K562 (cell line): ENCODE data around the gene AKNA. TPM values are rescaled to one million over a fixed set of nuclear protein-coding genes. Genes with fewer than 3 reads are reported as not detected.

Experiments used
- BCOR ChIP-seq: fragments of 450-650 bp; IDR thresholded peaks from 2 replicates; pipeline ENCODE4 v1.6.1; 2016
- BRF1 ChIP-seq: IDR thresholded peaks from 3 replicates; pipeline ENCODE4 v1.6.1; 2011; ENCODE audit warnings: borderline replicate concordance, mild to moderate bottlenecking; ENCODE audit not compliant: insufficient read length; ENCODE audit errors: extremely low read depth
- CBFA2T3 ChIP-seq: fragments of 450-650 bp; IDR thresholded peaks from 2 replicates; pipeline ENCODE4 v1.6.1; 2017
- CBX1 ChIP-seq: sonication (generic); IDR thresholded peaks from 2 replicates; pipeline ENCODE4 v1.6.1; 2016; ENCODE audit warnings: antibody characterized with exemption, low read depth, mild to moderate bottlenecking
- CBX5 ChIP-seq: IDR thresholded peaks from 2 replicates; pipeline ENCODE4 v1.6.1; 2014; ENCODE audit warnings: low read depth, borderline replicate concordance
- FOXA3 ChIP-seq, 2 experiments: fragments of 450-650 bp in 1 of 2; sonication (generic) in 1 of 2; formaldehyde crosslinking; IDR thresholded peaks in 1 of 2; conservative IDR thresholded peaks in 1 of 2; 2 replicates each; pipeline versions ENCODE4 v1.4.0 to v1.8.0; 2020 to 2022; ENCODE audit warnings: mild to moderate bottlenecking in 2 of 2, missing genetic modification reagents in 1 of 2
- IFI16 ChIP-seq: fragments of 250-450 bp; sonication (Bioruptor Pico); IDR thresholded peaks from 2 replicates; pipeline ENCODE4 v2.1.2; 2022; ENCODE audit warnings: mild to moderate bottlenecking, inconsistent platforms
- NFYB ChIP-seq: IDR thresholded peaks from 2 replicates; pipeline ENCODE4 v1.6.1; 2011; ENCODE audit warnings: mild to moderate bottlenecking, moderate library complexity; ENCODE audit not compliant: insufficient read length; ENCODE audit errors: extremely low read depth
- PURB ChIP-seq: sonication (generic); formaldehyde crosslinking; IDR thresholded peaks from 2 replicates; pipeline ENCODE4 v1.9.0; 2021; ENCODE audit warnings: low read depth, mild to moderate bottlenecking, missing genetic modification reagents
- RCOR1 ChIP-seq, 2 experiments: IDR thresholded peaks; 2 replicates each; pipeline ENCODE4 v1.6.1; 2012; ENCODE audit warnings: low read depth in 2 of 2, low read length in 2 of 2, borderline replicate concordance in 1 of 2, improper control_type of control experiment in 1 of 2
- SMC3 ChIP-seq: conservative IDR thresholded peaks from 2 replicates; pipeline ENCODE4 v1.6.1; 2011; ENCODE audit warnings: low read depth, low read length, improper control_type of control experiment; ENCODE audit not compliant: insufficient read depth
- ZC3H11A ChIP-seq: IDR thresholded peaks from 2 replicates; pipeline ENCODE4 v1.6.1; 2012; ENCODE audit warnings: low read depth, low read length, improper control_type of control experiment
- ZNF121 ChIP-seq: sonication (generic); formaldehyde crosslinking; conservative IDR thresholded peaks from 2 replicates; pipeline ENCODE4 v1.8.0; 2022; ENCODE audit warnings: missing genetic modification reagents
- ZNF239 ChIP-seq: fragments of 250-450 bp; sonication (Bioruptor Pico); IDR thresholded peaks from 2 replicates; pipeline ENCODE4 v1.4.0; 2020; ENCODE audit warnings: mild to moderate bottlenecking
- ZSCAN32 ChIP-seq: fragments of 450-650 bp; formaldehyde crosslinking; IDR thresholded peaks from 2 replicates; pipeline ENCODE4 v1.4.0; 2020; ENCODE audit warnings: mild to moderate bottlenecking, moderate library complexity
- polyA plus RNA-seq, 8 experiments: library from polyadenylated mRNA; depleted of rRNA in 4 of 8; stranded (reverse) in 5 of 8; unstranded in 3 of 8; fragments of >200 nt; fragmentation: Nextera tagmentation in 2 of 8; fragmentation: Illumina TruSeq in 1 of 8; extraction: Ambion mirVana in 2 of 8; extraction: Trizol in 1 of 8; gene quantifications; 2 replicates each; pipeline versions ENCODE4 v1.2.1 to v1.2.3, GENCODE V29; 2011 to 2014; ENCODE audit warnings: inconsistent platforms in 1 of 8, missing spikeins in 1 of 8
- total RNA-seq, 7 experiments: library from RNA; depleted of rRNA in 6 of 7; stranded (reverse); fragments of >200 nt in 6 of 7; fragmentation: Illumina TruSeq in 2 of 7; extraction: Trizol in 2 of 7; gene quantifications; 2 replicates each; pipeline versions ENCODE4 v1.2.1 to v1.2.3, GENCODE V29; 2011 to 2021; ENCODE audit warnings: low replicate concordance in 1 of 7
- TF ChIP-seq, protein P1 (sequence below): sonication (generic); formaldehyde crosslinking; IDR thresholded peaks from 2 replicates; pipeline ENCODE4 v1.8.1; 2023; ENCODE audit warnings: mild to moderate bottlenecking, missing genetic modification reagents
- TF ChIP-seq, protein P2 (sequence below): IDR thresholded peaks from 2 replicates; pipeline ENCODE4 v1.6.1; 2016; ENCODE audit warnings: missing genetic modification characterization, missing compliant biosample characterization
- TF ChIP-seq, protein P3 (sequence below): fragments of 250-450 bp; sonication (Bioruptor Pico); IDR thresholded peaks from 2 replicates; pipeline ENCODE4 v1.5.0; 2022; ENCODE audit warnings: mild to moderate bottlenecking
- TF ChIP-seq, protein P4 (sequence below): fragments of 450-650 bp; IDR thresholded peaks from 2 replicates; pipeline ENCODE4 v1.6.1; 2016; ENCODE audit warnings: missing biosample characterization, missing genetic modification characterization
- TF ChIP-seq, protein P5 (sequence below), 2 experiments: fragments of 250-450 bp in 1 of 2; fragments of 450-650 bp in 1 of 2; sonication (Bioruptor Pico) in 1 of 2; IDR thresholded peaks; 2 replicates each; pipeline versions ENCODE4 v1.6.1 to v1.8.0; 2016 to 2021; ENCODE audit warnings: mild to moderate bottlenecking in 2 of 2, moderate library complexity in 2 of 2, missing compliant biosample characterization in 1 of 2, missing genetic modification characterization in 1 of 2
- TF ChIP-seq, protein P6 (sequence below): fragments of 250-450 bp; sonication (Bioruptor Pico); IDR thresholded peaks from 2 replicates; pipeline ENCODE4 v1.5.0; 2021

Gene AKNA
- total and polyA plus RNA-seq, 9 of the 15 experiments (the other 6 are each of a cell fraction or from before 2014, with no cell fraction given): 0.29 to 20.5 (median 3.9) TPM

DNA sequence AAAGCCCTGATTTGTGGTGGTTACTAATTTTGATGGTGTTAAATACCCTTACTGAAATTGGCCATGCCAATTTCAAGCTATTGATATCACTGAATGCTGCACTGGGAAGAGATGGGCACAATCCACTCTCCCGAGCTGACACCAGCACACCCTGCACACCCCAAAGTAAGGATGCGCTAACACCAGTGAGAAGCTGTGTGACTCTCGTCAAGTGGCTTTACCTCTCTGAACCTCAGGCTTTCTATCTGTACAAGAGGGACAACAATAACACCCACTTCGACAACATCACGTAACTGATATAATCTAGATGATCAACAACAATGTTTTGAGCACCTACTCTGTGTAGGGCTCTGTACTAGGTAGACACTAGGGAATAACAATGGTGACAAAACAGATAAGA, 8.0 kb upstream of the AKNA start (continued):
- TF ChIP-seq NFYB (no peak), CBX5 (no peak), ZNF121 (CRISPR knock-in tag) (no peak), SMC3 (no peak), ZC3H11A (no peak), ZNF239 (CRISPR knock-in tag) (no peak), IFI16 (CRISPR knock-in tag) (no peak), PURB (CRISPR knock-in tag) (no peak), BCOR (peak; percentile 95), CBFA2T3 (no peak), FOXA3 (CRISPR knock-in tag; conservative IDR thresholded peaks at IDR 0.05 in 1 of 2, IDR thresholded peaks at IDR 0.05 in 1 of 2) (no peak), ZSCAN32 (no peak), BRF1 (no peak), CBX1 (peak; percentile 67; the same call in 1 of the 2 replicates), RCOR1 (IDR thresholded peaks at IDR 0.05; ENCODE audit: borderline replicate concordance in 1 of 2, low read depth in 2 of 2, low read length in 2 of 2) (peak in 1 of 2 experiments; percentile 65; a peak in 2 of 4 replicates)
- TF ChIP-seq, protein P1, sequence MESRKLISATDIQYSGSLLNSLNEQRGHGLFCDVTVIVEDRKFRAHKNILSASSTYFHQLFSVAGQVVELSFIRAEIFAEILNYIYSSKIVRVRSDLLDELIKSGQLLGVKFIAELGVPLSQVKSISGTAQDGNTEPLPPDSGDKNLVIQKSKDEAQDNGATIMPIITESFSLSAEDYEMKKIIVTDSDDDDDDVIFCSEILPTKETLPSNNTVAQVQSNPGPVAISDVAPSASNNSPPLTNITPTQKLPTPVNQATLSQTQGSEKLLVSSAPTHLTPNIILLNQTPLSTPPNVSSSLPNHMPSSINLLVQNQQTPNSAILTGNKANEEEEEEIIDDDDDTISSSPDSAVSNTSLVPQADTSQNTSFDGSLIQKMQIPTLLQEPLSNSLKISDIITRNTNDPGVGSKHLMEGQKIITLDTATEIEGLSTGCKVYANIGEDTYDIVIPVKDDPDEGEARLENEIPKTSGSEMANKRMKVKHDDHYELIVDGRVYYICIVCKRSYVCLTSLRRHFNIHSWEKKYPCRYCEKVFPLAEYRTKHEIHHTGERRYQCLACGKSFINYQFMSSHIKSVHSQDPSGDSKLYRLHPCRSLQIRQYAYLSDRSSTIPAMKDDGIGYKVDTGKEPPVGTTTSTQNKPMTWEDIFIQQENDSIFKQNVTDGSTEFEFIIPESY: peak; percentile 48; the same call in 1 of the 2 replicates
- TF ChIP-seq, protein P2, sequence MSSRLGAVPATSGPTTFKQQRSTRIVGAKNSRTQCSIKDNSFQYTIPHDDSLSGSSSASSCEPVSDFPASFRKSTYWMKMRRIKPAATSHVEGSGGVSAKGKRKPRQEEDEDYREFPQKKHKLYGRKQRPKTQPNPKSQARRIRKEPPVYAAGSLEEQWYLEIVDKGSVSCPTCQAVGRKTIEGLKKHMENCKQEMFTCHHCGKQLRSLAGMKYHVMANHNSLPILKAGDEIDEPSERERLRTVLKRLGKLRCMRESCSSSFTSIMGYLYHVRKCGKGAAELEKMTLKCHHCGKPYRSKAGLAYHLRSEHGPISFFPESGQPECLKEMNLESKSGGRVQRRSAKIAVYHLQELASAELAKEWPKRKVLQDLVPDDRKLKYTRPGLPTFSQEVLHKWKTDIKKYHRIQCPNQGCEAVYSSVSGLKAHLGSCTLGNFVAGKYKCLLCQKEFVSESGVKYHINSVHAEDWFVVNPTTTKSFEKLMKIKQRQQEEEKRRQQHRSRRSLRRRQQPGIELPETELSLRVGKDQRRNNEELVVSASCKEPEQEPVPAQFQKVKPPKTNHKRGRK (tag): no peak
- TF ChIP-seq, protein P3, sequence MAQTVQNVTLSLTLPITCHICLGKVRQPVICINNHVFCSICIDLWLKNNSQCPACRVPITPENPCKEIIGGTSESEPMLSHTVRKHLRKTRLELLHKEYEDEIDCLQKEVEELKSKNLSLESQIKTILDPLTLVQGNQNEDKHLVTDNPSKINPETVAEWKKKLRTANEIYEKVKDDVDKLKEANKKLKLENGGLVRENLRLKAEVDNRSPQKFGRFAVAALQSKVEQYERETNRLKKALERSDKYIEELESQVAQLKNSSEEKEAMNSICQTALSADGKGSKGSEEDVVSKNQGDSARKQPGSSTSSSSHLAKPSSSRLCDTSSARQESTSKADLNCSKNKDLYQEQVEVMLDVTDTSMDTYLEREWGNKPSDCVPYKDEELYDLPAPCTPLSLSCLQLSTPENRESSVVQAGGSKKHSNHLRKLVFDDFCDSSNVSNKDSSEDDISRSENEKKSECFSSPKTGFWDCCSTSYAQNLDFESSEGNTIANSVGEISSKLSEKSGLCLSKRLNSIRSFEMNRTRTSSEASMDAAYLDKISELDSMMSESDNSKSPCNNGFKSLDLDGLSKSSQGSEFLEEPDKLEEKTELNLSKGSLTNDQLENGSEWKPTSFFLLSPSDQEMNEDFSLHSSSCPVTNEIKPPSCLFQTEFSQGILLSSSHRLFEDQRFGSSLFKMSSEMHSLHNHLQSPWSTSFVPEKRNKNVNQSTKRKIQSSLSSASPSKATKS (CRISPR knock-in tag): no peak
- TF ChIP-seq, protein P4, sequence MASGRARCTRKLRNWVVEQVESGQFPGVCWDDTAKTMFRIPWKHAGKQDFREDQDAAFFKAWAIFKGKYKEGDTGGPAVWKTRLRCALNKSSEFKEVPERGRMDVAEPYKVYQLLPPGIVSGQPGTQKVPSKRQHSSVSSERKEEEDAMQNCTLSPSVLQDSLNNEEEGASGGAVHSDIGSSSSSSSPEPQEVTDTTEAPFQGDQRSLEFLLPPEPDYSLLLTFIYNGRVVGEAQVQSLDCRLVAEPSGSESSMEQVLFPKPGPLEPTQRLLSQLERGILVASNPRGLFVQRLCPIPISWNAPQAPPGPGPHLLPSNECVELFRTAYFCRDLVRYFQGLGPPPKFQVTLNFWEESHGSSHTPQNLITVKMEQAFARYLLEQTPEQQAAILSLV (tag): no peak
- TF ChIP-seq, protein P5, sequence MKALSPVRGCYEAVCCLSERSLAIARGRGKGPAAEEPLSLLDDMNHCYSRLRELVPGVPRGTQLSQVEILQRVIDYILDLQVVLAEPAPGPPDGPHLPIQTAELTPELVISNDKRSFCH (CRISPR knock-in tag; IDR thresholded peaks at IDR 0.05): no peak
- TF ChIP-seq, protein P5 (tag; IDR thresholded peaks at IDR 0.05): no peak
- TF ChIP-seq, protein P6, sequence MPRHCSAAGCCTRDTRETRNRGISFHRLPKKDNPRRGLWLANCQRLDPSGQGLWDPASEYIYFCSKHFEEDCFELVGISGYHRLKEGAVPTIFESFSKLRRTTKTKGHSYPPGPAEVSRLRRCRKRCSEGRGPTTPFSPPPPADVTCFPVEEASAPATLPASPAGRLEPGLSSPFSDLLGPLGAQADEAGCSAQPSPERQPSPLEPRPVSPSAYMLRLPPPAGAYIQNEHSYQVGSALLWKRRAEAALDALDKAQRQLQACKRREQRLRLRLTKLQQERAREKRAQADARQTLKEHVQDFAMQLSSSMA (CRISPR knock-in tag): no peak
